HEK293T (cell line): ENCODE measurements around the gene EIF3F.

ENCODE experiments used
- CTCF ChIA-PET: fragments of 350-600 bp; formaldehyde crosslinking; extraction: SDS; loops from one replicate; lab custom pipeline; 2021; ENCODE audit warnings: antibody characterized with exemption, inconsistent platforms; lab: Yijun Ruan, JAX
- POLR2A ChIA-PET: fragments of 350-600 bp; formaldehyde crosslinking; extraction: SDS; loops from one replicate; lab custom pipeline; 2020; ENCODE audit warnings: antibody characterized with exemption, inconsistent platforms; lab: Yijun Ruan, JAX
- DNase-seq: peaks from one replicate; pipeline ENCODE4 v3.0.0; 2012; ENCODE audit warnings: mixed read lengths; ENCODE audit errors: extremely low spot score
- ARNT ChIP-seq: fragments of 450-650 bp; IDR thresholded peaks from 2 replicates; pipeline ENCODE4 v1.6.1; 2017; ENCODE audit warnings: mild to moderate bottlenecking
- BHLHE40 ChIP-seq: fragments of 450-650 bp; IDR thresholded peaks from 2 replicates; pipeline ENCODE4 v1.6.1; 2016; ENCODE audit warnings: mild to moderate bottlenecking, moderate library complexity, borderline replicate concordance
- CTBP1 ChIP-seq: fragments of 450-650 bp; IDR thresholded peaks from 2 replicates; pipeline ENCODE4 v1.6.1; 2016; ENCODE audit warnings: borderline replicate concordance
- ELF4 ChIP-seq: fragments of 450-650 bp; IDR thresholded peaks from 2 replicates; pipeline ENCODE4 v1.6.1; 2017; ENCODE audit warnings: antibody characterized with exemption
- FOXA1 ChIP-seq: fragments of 450-650 bp; IDR thresholded peaks from 2 replicates; pipeline ENCODE4 v1.6.1; 2016; ENCODE audit warnings: mild to moderate bottlenecking
- FOXK2 ChIP-seq: fragments of 450-650 bp; IDR thresholded peaks from 2 replicates; pipeline ENCODE4 v1.6.1; 2016; ENCODE audit warnings: mild to moderate bottlenecking
- FOXM1 ChIP-seq: fragments of 450-650 bp; IDR thresholded peaks from 2 replicates; pipeline ENCODE4 v1.6.1; 2017; ENCODE audit warnings: mild to moderate bottlenecking, borderline replicate concordance
- HDGF ChIP-seq: fragments of 450-650 bp; IDR thresholded peaks from 2 replicates; pipeline ENCODE4 v1.6.1; 2017; ENCODE audit warnings: antibody characterized with exemption, borderline replicate concordance
- L3MBTL2 ChIP-seq: fragments of 450-650 bp; conservative IDR thresholded peaks from 2 replicates; pipeline ENCODE4 v1.6.1; 2016; ENCODE audit warnings: mild to moderate bottlenecking
- LEF1 ChIP-seq: fragments of 450-650 bp; IDR thresholded peaks from 2 replicates; pipeline ENCODE4 v1.6.1; 2017; ENCODE audit warnings: mild to moderate bottlenecking, borderline replicate concordance
- NFRKB ChIP-seq: fragments of 450-650 bp; IDR thresholded peaks from 2 replicates; pipeline ENCODE4 v1.6.1; 2016; ENCODE audit warnings: mild to moderate bottlenecking, moderate library complexity
- PKNOX1 ChIP-seq: fragments of 450-650 bp; IDR thresholded peaks from 2 replicates; pipeline ENCODE4 v1.6.1; 2016
- SP1 ChIP-seq: fragments of 450-650 bp; IDR thresholded peaks from 2 replicates; pipeline ENCODE4 v1.6.1; 2017
- SUZ12 ChIP-seq: fragments of 450-650 bp; IDR thresholded peaks from 2 replicates; pipeline ENCODE4 v1.6.1; 2016; ENCODE audit warnings: mild to moderate bottlenecking
- TARDBP ChIP-seq: fragments of 450-650 bp; IDR thresholded peaks from 2 replicates; pipeline ENCODE4 v1.6.1; 2016
- ZNF384 ChIP-seq: fragments of 450-650 bp; IDR thresholded peaks from 2 replicates; pipeline ENCODE4 v1.6.1; 2016

Gene EIF3F

DNA sequence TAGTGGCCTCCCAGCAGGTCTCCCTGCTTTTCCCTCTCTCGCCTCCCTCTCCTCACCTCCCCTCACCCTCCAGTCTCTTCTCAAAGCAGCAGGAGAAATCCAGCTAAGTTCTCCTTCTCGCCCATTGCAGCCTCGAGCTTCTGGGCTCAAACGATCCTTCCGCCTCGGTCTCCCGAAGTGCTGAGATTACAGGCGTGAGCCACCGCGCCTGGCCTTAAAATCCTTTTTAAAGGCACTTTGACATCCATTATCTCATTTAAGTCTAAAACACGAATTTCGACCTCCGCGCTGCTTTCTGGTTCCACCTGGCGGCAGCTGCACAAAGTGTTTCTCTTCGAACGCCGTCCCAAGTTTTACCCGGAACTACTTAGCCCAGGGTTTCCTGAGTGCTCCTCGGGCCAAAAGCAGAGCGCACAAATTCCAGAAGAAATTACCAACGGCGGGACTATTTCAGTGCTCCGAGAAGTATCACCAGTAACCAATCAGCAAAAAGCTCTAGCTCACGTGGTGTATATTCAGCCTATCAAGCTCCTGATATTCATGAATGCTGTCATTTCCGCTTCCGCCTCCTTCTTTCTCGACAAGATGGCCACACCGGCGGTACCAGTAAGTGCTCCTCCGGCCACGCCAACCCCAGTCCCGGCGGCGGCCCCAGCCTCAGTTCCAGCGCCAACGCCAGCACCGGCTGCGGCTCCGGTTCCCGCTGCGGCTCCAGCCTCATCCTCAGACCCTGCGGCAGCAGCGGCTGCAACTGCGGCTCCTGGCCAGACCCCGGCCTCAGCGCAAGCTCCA lies at the start of gene EIF3F:
TSS of gene EIF3F (plus strand) at position 570 of the 792 bp plus-strand sequence. CDS start at position 586, 16 bp downstream.
- TF ChIP-seq SP1 (no peak), L3MBTL2 (peak; percentile 79), SUZ12 (no peak), CTBP1 (peak; percentile 83), FOXA1 (no peak), HDGF (no peak), TARDBP (no peak), LEF1 (no peak), FOXK2 (no peak), NFRKB (peak; percentile 90), BHLHE40 (no peak), ZNF384 (no peak), ARNT (no peak), PKNOX1 (no peak), FOXM1 (peak; percentile 74), ELF4 (peak; percentile 71)
- POLR2A ChIA-PET, result interaction anchor here (0.6 to 1.4 kb wide), 13 partner anchors 9 to 112 kb away, joined by 3 to 10 read pairs (median 4); no protein-coding TSS in a partner anchor
- peak; percentile 89 for DNase-seq
- CTCF ChIA-PET, result interaction anchor here (0.6 to 2.0 kb wide), 16 partner anchors 9 to 889 kb away, joined by 3 to 22 read pairs (median 6); no protein-coding TSS in a partner anchor

- ChIA-PET CTCF (no interaction called here), POLR2A (no interaction called here)
- no peak for DNase-seq
- TF ChIP-seq FOXM1, result no peak
- TF ChIP-seq FOXK2, result no peak
- no peak for TF ChIP-seq HDGF
- TF ChIP-seq PKNOX1, result no peak
- no peak for TF ChIP-seq ARNT
These were observed 46.0 kb upstream of the EIF3F start for GRCh38 chr11:7941146-7941545.

GRCh38 chr11:7941608-7942007 lies 45.5 kb upstream of the EIF3F start, which contains the start of gene OR10A3:
Gene OR10A3, minus strand, starts transcription at chr11:7941708. Its CDS starts 2,188 bp downstream, at chr11:7939520.
- TF ChIP-seq ZNF384 (no peak), LEF1 (no peak)
- ChIA-PET POLR2A (no interaction called here), CTCF (no interaction called here)
- DNase-seq, result no peak

- CTCF ChIA-PET, result no interaction called here
- POLR2A ChIA-PET, result no interaction called here
- no peak for DNase-seq
- TF ChIP-seq BHLHE40 (no peak), FOXM1 (no peak), LEF1 (no peak), CTBP1 (no peak), TARDBP (no peak), ARNT (no peak), SUZ12 (no peak), HDGF (no peak), NFRKB (no peak), ELF4 (no peak), FOXA1 (no peak), L3MBTL2 (no peak), ZNF384 (no peak), SP1 (no peak), PKNOX1 (no peak), FOXK2 (no peak)
These were observed 43.0 kb upstream of the EIF3F start for GRCh38 chr11:7944123-7944522.

- POLR2A ChIA-PET, result no interaction called here
- DNase-seq, result no peak
- TF ChIP-seq L3MBTL2 (no peak), HDGF (no peak), SUZ12 (no peak), LEF1 (no peak)
- CTCF ChIA-PET, result no interaction called here
These were observed 37.2 kb upstream of the EIF3F start for GRCh38 chr11:7949934-7950333.

DNA sequence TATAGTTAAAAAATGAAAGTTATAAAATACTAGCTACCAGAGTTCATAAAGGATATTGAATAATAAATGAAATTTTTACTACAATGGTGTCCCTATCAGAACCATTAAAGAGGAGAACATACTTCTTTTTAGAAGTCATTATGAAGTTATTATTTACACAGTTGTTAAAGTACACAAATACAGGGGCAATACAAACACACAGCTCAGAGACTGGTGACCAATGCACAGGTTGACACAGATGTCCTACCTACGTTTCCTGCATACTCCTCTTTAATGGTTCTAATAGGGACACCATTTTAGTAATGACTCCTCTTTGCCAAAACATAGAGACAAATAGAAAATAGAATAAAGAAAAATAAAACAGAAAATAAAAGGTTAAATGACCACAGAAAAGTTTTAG lies 31.9 kb upstream of the EIF3F start:
- TF ChIP-seq LEF1, result no peak
- ChIA-PET POLR2A (no interaction called here), CTCF (no interaction called here)
- no peak for DNase-seq

DNA sequence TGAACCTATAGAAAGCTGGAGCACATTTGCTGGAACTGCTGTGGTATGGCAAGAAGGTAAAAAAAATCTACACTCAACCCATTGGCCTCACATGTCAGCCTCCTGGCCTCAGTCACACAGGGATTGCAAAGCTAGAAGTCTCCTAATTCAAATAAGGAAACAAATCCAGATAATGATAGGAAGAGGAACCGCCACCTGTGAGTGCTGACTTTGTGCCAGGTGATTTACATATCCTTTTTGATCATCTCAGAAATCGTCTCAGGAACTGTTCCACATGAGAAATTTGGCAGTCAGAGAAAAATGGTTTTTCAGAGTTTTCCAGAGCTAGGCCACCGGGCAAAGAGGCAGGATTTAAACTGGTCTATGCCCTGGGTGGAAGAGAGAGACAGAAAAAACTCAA lies 22.9 kb upstream of the EIF3F start:
- DNase-seq, result no peak
- no peak for TF ChIP-seq LEF1
- TF ChIP-seq ZNF384, result no peak
- TF ChIP-seq ELF4, result no peak
- TF ChIP-seq FOXK2, result no peak
- TF ChIP-seq SUZ12, result no peak
- no peak for TF ChIP-seq ARNT
- ChIA-PET CTCF (no interaction called here), POLR2A (no interaction called here)
